SJCRH30 (cell line): ENCODE results near the gene PMAIP1. TPM values are rescaled to one million over a fixed set of nuclear protein-coding genes. Genes with fewer than 3 reads are reported as not detected.
"Not testable (repeated sequence)": the region's sequence is repeated elsewhere in the genome, so short reads cannot be mapped to it uniquely, and the experiment has no call there.

Source experiments
- DNase-seq, 2 experiments: peaks; one replicate each; pipeline ENCODE4 v3.0.0-alpha.2; 2015 to 2020
- H3K27ac ChIP-seq: fragments of 250-450 bp; sonication (Bioruptor Pico); 2 replicates; pipeline ENCODE4 v1.5.1; 2020; ENCODE audit warnings: mild to moderate bottlenecking, moderate library complexity
- H3K27me3 ChIP-seq: fragments of 250-450 bp; sonication (Bioruptor Pico); 2 replicates; pipeline ENCODE4 v1.5.1; 2020; ENCODE audit warnings: mild to moderate bottlenecking, moderate library complexity
- H3K36me3 ChIP-seq: fragments of 250-450 bp; sonication (Bioruptor Pico); 2 replicates; pipeline ENCODE4 v1.5.1; 2020; ENCODE audit warnings: mild to moderate bottlenecking, moderate library complexity
- H3K4me1 ChIP-seq: fragments of 250-450 bp; sonication (Bioruptor Pico); 2 replicates; pipeline ENCODE4 v1.5.1; 2020; ENCODE audit warnings: mild to moderate bottlenecking, moderate library complexity
- H3K4me3 ChIP-seq: fragments of 250-450 bp; sonication (Bioruptor Pico); 2 replicates; pipeline ENCODE4 v1.5.1; 2020; ENCODE audit warnings: mild to moderate bottlenecking, moderate library complexity
- H3K9me3 ChIP-seq: fragments of 250-450 bp; sonication (Bioruptor Pico); replicated peaks from 2 replicates; pipeline ENCODE4 v1.5.1; 2020; ENCODE audit warnings: mild to moderate bottlenecking, moderate library complexity
- total RNA-seq: library from RNA; depleted of rRNA; stranded (reverse); fragments of >200 nt; shearing (Covaris generic); gene quantifications from 2 replicates; pipeline ENCODE4 v1.2.3, GENCODE V29; 2014

The PMAIP1 gene
- total RNA-seq, 1 experiment from 2014 or later = 15.7 TPM

- Histone ChIP-seq H3K4me3 (no peak overlapping the region), H3K27me3 (no peaks in the 10 kb centered on the region), H3K4me1 (no peaks in the 10 kb centered on the region), H3K9me3 (no peaks in the 10 kb centered on the region), H3K27ac (no peak overlapping the region), H3K36me3 (no peaks in the 10 kb centered on the region)
- no peak for DNase-seq
Observed at GRCh38 chr18:59873641-59874040, 26.2 kb upstream of the PMAIP1 start.

- H3K36me3 ChIP-seq = no peaks in the 10 kb centered on the region
- no peak overlapping the region for H3K4me3 ChIP-seq
- H3K27ac ChIP-seq = no peak overlapping the region
- no peaks in the 10 kb centered on the region for H3K9me3 ChIP-seq
- H3K27me3 ChIP-seq = no peaks in the 10 kb centered on the region
- no peaks in the 10 kb centered on the region for H3K4me1 ChIP-seq
- no peak for DNase-seq
Observed at GRCh38 chr18:59874166-59874565, 25.6 kb upstream of the PMAIP1 start.

- no peaks in the 10 kb centered on the region for H3K27me3 ChIP-seq
Observed at GRCh38 chr18:59876310-59876626, 23.5 kb upstream of the PMAIP1 start.

GRCh38 chr18:59877361-59877760, 22.4 kb upstream of the PMAIP1 start:
- Histone ChIP-seq H3K27me3 (no peaks in the 10 kb centered on the region), H3K4me3 (no peak overlapping the region), H3K36me3 (no peaks in the 10 kb centered on the region), H3K27ac (no peak overlapping the region), H3K9me3 (no peaks in the 10 kb centered on the region), H3K4me1 (no peaks in the 10 kb centered on the region; the same call in 1 of the 2 replicates)
- DNase-seq = no peak

More at GRCh38 chr18:59876310-59876626, 23.5 kb upstream of the PMAIP1 start:
- Histone ChIP-seq H3K27ac (no peak overlapping the region), H3K36me3 (no peaks in the 10 kb centered on the region), H3K4me1 (no peaks in the 10 kb centered on the region), H3K9me3 (no peaks in the 10 kb centered on the region), H3K4me3 (no peak overlapping the region)
- no peak for DNase-seq

GRCh38 chr18:59878644-59879043, 21.2 kb upstream of the PMAIP1 start:
- DNase-seq = no peak
- Histone ChIP-seq H3K27ac (no peak overlapping the region), H3K36me3 (no peaks in the 10 kb centered on the region), H3K9me3 (no peaks in the 10 kb centered on the region), H3K27me3 (no peaks in the 10 kb centered on the region), H3K4me3 (no peak overlapping the region), H3K4me1 (no peaks in the 10 kb centered on the region; the same call in 1 of the 2 replicates)

- Histone ChIP-seq H3K27me3 (no peaks in the 10 kb centered on the region), H3K4me3 (no peak overlapping the region), H3K9me3 (no peaks in the 10 kb centered on the region), H3K36me3 (no peaks in the 10 kb centered on the region), H3K4me1 (no peaks in the 10 kb centered on the region; the same call in 1 of the 2 replicates), H3K27ac (no peak overlapping the region)
- DNase-seq = no peak
Observed at GRCh38 chr18:59881728-59882656, 17.8 kb upstream of the PMAIP1 start.

- Histone ChIP-seq H3K4me3 (no peak overlapping the region), H3K4me1 (no peaks in the 10 kb centered on the region; the same call in 1 of the 2 replicates), H3K9me3 (no peaks in the 10 kb centered on the region), H3K27ac (no peak overlapping the region), H3K36me3 (no peaks in the 10 kb centered on the region), H3K27me3 (no peaks in the 10 kb centered on the region)
- no peak for DNase-seq
Observed at GRCh38 chr18:59884351-59884750, 15.4 kb upstream of the PMAIP1 start.

GRCh38 chr18:59885579-59886163, 14.1 kb upstream of the PMAIP1 start:
- Histone ChIP-seq H3K4me1 (no peaks in the 10 kb centered on the region; the same call in 1 of the 2 replicates), H3K27ac (no peak overlapping the region), H3K27me3 (no peaks in the 10 kb centered on the region), H3K4me3 (no peak overlapping the region), H3K9me3 (no peaks in the 10 kb centered on the region), H3K36me3 (no peaks in the 10 kb centered on the region)
- no peak for DNase-seq

GRCh38 chr18:59886399-59886798, 13.4 kb upstream of the PMAIP1 start:
- not testable (repeated sequence) for H3K9me3 ChIP-seq, H3K36me3 ChIP-seq, H3K27me3 ChIP-seq, H3K27ac ChIP-seq, H3K4me3 ChIP-seq, DNase-seq, H3K4me1 ChIP-seq

- no peak overlapping the region for H3K27ac ChIP-seq
- H3K4me1 ChIP-seq = no peaks in the 10 kb centered on the region
- H3K27me3 ChIP-seq = no peaks in the 10 kb centered on the region
- no peaks in the 10 kb centered on the region for H3K36me3 ChIP-seq
- H3K4me3 ChIP-seq = no peak overlapping the region
- no peaks in the 10 kb centered on the region for H3K9me3 ChIP-seq
- no peak for DNase-seq
Observed at GRCh38 chr18:59892123-59892522, 7.7 kb upstream of the PMAIP1 start.

- H3K9me3 ChIP-seq = no peaks in the 10 kb centered on the region
- no peaks in the 10 kb centered on the region for H3K36me3 ChIP-seq
- DNase-seq = no peak
- no peak overlapping the region for H3K4me3 ChIP-seq
- H3K27ac ChIP-seq = no peak overlapping the region
- H3K27me3 ChIP-seq = no peaks in the 10 kb centered on the region
- H3K4me1 ChIP-seq = no peaks in the 10 kb centered on the region
Observed at GRCh38 chr18:59893971-59894370, 5.8 kb upstream of the PMAIP1 start.

- Histone ChIP-seq H3K4me3 (no peak overlapping the region), H3K27ac (no peak overlapping the region), H3K27me3 (no peaks in the 10 kb centered on the region), H3K4me1 (peaks cover 5% of the 10 kb centered on the region), H3K9me3 (no peaks in the 10 kb centered on the region), H3K36me3 (no peaks in the 10 kb centered on the region)
- no peak for DNase-seq
Observed at GRCh38 chr18:59897321-59897954, 2.4 kb upstream of the PMAIP1 start.

GRCh38 chr18:59898093-59898492, 1.7 kb upstream of the PMAIP1 start:
- H3K27me3 ChIP-seq = no peaks in the 10 kb centered on the region
- H3K9me3 ChIP-seq = no peaks in the 10 kb centered on the region
- no peaks in the 10 kb centered on the region; the same call in 1 of the 2 replicates for H3K36me3 ChIP-seq
- H3K27ac ChIP-seq = no peak overlapping the region
- no peak for DNase-seq
- H3K4me3 ChIP-seq = no peak overlapping the region
- peaks cover 5% of the 10 kb centered on the region for H3K4me1 ChIP-seq

GRCh38 chr18:59898609-59899297, 1.0 kb upstream of the PMAIP1 start:
- Histone ChIP-seq H3K9me3 (no peaks in the 10 kb centered on the region), H3K4me3 (peak overlapping the region; percentile 71), H3K36me3 (no peaks in the 10 kb centered on the region; the same call in 1 of the 2 replicates), H3K27me3 (no peaks in the 10 kb centered on the region), H3K4me1 (peaks cover 5% of the 10 kb centered on the region), H3K27ac (peak overlapping the region; percentile 88)
- no peak for DNase-seq
